Activated gamma-delta T cell treated with anti-CD3 and anti-CD28 coated beads, Interleukin-2, amount 50 U/mL, for 16 hours (primary cell): ENCODE data around the gene DLGAP4.
"Not testable (repeated sequence)": the region's sequence is repeated elsewhere in the genome, so short reads cannot be mapped to it uniquely, and the experiment has no call there.

Experiments
- DNase-seq: peaks from one replicate; pipeline ENCODE4 v3.0.0-alpha.2; 2020; ENCODE audit warnings: low read depth

The DLGAP4 gene

DNA sequence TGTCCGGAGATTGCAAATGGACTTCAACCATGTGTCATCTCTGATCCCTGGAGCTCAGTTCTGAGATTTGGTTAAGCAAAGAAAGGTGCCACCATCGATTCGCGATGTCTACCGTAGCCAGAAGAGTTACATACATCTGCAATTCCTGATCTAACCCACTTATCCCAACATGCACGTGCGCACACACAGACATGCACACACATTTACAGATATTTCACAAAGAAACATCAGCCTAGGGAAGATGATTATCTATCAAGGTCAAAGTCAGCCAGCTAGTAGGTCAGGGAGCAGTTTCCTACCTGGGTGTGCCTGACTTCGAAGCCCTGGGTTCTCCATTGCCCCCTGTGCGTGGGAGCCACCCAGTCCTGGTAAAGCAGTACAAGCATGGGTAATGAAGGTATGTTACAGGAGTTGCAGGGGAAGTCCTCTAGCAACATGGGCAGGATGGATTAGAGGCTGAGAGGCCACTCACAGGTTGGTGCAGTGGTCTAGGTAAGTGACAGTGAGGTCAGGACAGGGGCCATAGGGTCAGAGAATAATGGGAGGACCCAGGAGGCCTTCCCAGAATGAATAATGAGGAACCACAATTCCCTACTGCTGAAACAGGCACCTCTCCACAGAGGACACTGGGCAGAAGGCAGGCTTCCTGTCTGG is 150.0 kb downstream of the DLGAP4 start:
- DNase-seq, result no peak

DNA sequence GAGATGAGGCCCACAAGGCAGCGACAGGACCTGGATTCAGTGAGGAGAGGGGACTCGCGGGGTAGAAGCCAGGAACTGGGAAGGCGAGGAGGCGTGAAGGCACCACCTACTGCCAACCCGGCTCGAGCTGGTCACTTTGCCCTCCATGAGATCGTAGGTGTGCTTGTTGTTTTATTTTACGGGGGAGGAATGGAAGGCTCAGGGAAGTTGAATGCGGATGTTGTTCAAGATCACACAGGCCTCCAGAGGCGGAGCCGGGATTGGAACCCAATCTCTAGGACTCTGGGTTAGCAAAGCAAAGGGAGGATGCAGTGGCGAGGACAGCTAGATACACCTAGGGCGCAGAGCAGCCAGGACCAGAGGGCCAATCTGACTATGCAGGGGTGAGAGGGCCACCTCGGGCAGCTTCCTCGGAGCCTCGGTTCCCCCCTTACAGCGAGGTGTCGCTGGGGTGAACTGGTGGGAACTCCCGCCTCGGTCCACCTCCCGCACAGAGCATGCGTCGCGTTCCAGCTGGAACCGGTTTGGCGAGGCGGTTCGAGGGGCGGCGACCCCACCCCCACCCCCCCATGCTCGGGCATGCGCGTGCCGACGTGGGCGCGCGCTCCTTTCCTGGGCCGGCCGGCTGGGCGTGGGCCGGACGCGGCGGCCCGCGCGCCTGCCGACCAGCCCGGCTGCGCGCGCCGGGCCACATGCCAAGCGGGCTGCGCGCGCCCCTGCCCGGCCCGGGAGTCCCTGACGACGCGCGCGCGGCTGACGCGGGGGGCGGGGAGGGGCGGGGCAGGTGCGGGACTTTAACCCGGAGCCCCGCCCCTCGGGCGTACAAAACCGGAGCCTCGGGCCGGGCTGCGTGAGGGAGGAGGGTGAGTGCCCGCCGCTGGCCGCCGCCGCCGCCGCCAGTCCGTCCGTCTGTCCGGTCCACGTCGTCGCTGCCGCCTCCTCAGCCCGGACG is 154.8 kb downstream of the DLGAP4 start:
- DNase-seq, result peak; percentile 83

DNA sequence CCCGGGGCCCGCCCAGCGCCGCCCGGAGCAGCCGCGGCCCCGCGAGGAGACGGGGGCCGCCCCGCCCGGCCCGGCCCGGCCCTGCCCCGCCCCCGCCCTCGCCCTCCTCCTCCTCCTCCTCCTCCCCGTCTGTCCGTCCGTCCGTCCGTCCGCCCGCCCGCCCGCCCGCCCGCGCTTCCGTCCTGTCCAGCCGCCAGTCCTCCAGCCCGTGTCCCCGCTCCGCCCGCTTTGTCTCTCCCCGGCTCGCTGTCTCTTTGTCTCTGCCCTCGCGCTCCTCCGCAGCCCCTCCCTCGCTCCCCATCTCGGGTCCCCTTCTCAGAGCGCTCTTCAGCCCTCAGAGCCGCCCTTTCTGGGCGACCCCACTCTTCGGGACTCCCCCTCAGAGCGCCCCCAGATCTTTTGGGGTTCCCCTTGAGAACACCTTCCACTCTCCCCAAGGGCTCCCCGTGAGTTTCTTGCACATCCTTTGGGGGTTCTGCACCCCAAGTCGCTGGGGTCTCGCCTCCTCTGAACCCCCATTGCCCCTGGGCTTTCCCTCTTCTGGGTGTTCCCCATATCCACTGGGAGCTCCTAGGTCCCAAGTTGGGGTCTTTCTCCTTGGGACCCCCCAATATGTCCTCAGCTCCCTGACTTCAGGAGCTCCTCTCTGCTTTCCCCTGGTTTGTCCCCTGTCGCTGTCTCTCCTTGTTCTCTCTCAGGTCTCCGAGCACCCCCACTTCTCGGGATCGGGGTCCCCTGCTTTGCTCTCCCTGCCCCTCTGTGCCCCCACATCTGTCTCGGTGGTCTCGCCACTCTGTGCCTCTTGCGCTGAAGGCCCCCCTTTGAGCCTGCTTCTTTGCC is 155.7 kb downstream of the DLGAP4 start:
- peak; percentile 27 for DNase-seq

DNA sequence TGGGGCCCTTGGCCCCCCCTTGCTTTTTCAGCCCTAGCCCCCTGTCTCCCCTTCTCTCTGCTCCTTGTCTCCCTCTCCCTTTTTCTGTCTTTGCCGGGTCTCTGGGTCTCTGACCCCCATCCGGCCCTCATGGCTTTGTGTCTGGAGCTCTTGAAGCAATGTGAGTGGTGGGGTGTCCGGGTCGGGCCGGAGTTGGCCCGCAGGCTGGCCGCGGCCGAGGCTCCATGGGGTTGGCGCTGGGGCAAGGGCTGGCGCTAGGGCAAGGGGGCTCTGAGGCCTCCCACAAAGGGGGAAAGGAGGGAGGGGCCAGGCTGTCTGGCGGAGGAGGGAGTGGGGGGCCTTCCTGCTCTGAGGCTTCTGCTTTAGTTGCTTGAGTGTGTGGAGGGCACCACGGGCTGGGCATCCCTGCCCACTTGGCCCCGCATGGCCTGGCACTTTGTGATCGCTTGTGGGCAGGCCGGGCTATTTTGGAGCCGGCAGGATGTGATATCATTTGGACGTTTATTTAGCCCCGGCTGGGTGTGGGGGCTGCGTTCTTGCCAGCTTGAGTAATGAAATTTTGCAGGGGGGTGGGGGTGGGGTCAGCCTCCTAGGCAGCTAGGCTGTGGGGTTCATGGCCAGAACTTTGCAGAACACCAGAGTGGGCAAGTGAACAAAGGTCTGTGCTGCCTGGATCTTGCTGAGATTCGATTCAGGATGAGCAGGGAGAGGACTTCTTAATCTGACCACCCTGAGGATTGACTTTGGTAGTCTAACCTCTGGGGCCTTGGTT is 156.5 kb downstream of the DLGAP4 start:
- no peak for DNase-seq

DNA sequence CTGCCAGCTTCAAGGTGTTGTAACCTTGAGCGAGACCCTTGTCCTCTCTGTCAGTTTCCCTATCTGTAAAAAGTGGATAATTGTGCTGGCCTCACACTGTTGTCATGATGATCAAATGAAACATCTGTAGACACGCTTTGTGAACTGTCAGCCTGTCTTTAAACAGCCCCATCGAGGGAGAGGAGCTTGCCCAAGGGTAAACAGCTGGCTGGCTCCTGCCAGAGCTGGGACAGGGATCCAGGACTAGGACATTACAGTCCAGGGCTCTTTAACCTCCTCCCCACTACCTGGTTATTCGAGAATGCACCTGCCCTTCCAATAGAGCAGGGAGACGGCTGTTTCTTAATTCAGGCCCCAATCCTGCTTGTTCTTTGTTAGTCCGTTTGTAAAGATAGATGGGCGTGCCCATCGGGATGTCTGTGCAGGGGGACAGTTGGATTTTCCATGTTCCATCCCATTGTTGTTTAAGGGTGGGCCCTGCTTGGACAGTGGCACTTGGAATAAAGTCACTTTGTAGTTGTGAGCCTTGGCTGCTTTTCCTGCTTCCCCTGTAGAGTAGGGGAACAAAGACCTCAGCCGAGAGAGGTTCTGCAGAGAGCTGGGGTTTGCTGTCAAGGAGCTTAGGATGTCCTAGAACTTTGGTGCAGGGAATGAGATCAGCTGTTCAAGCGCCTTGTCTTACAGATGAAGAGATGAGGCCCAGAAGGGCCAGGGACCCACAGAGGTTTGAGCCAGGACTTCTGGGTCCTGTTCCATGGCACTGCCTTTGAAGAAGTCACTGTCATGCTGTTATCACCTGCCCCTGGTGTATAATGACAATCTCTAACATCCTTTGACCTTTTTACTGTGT is 157.3 kb downstream of the DLGAP4 start:
- no peak for DNase-seq

DNA sequence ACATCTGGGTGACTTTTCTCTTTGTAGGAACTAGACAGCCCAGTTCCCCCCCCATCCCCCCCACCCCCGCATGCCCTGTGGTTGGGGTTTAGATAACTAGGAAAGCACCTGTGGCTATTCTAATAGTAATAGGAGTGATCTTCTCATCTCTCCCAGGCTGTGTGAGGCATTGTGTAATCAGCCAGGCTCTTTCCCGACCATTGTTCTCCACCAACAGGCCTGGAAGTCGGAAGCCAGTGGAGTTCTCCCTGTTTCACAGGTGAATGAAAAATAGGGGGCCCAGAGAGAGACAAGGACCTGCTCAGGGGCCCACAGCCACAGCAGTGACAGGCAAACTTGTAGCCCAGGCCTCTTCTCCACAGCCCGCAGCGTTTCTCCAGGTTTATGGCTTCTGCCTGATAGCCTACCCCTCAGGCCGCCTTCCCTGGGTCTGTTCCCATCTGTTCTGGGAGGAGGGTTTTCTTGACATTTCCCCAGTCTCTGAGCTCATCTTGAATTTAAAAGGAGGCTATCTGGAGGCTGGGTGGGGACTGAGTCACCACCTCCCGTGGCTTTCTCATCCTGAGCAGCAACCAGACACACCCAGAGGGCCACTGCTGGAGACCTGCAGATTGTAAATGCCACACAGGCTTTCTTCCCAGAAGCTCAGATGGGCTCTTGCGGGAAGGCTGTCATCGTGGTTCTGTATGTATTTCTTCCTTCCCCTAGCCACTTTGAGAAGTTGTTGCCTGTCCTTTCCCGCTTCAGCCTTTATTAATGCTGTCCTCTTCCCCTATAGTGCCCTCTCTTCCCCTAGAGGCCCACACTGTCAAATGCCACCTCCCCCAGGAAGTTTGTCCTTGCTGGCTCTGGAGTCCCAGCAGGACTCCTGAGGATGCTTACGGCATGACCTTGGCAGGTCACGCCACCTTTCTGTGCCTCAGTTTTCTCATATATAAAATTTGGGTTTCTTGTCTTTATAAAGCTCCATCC is 159.3 kb downstream of the DLGAP4 start:
- DNase-seq, result no peak

DNA sequence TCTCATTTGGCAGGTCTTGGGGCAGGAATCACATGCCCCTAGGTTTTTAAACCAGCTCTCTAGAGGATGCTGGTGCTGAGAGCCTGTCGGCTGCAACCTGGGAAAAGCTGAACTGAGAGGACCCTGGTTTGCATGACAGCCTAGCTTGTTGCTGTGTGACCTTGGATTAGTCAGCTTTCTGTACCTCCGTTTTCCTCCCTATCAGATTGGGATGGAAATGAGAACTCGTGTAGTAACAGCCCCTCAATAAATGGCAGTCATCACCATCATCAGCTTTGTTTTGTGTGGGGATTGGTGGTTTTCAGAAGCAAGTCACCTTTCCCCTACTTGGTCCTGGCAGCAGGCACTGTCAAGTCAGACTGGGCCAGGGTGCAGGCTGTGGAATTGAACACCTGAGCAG is 159.9 kb downstream of the DLGAP4 start:
- DNase-seq, result no peak

DNA sequence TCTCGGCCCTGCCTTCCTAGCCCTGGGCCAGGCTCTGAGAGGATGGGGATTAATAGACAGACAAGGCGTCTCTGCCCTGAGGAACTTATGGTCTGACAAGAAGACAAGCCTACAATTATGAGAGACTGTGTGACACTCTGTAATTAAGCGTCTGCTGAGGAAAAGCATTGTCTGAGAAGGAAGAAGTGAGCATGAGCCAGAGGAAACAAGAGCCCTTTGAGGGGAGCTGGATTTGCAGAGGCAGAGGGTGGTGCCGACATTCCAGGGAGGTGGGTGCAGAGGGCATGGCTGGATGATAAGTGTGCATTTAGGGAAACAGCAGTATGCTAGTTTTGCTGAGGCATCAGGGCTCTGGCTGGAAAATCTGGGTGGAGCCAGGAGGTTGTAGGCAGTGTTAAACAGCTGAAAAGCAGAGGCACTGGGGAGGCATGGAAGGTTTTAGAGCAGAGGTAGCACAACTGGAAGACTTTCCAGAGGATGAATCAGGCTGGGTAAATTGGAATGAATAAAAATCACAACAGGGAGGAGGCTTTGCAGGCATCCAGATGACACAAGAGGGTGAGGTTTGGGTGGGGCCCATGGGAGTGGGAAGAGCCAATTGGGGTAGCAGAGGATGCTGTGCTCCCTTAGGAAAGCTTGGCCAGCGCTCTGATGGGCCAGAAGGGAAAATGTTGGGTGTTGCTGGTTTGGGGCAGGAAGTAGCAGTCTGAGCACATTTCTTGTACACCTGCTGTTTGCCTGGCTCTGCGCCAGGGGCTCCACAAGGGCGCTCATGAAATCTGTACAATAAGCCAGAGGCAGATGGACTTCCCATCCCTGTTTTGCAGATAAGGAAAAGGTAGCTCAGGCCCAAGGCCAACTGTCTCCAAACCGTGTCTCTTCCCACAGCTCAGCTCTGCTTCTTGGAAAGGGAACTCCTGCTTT is 161.2 kb downstream of the DLGAP4 start:
- DNase-seq, result no peak

DNA sequence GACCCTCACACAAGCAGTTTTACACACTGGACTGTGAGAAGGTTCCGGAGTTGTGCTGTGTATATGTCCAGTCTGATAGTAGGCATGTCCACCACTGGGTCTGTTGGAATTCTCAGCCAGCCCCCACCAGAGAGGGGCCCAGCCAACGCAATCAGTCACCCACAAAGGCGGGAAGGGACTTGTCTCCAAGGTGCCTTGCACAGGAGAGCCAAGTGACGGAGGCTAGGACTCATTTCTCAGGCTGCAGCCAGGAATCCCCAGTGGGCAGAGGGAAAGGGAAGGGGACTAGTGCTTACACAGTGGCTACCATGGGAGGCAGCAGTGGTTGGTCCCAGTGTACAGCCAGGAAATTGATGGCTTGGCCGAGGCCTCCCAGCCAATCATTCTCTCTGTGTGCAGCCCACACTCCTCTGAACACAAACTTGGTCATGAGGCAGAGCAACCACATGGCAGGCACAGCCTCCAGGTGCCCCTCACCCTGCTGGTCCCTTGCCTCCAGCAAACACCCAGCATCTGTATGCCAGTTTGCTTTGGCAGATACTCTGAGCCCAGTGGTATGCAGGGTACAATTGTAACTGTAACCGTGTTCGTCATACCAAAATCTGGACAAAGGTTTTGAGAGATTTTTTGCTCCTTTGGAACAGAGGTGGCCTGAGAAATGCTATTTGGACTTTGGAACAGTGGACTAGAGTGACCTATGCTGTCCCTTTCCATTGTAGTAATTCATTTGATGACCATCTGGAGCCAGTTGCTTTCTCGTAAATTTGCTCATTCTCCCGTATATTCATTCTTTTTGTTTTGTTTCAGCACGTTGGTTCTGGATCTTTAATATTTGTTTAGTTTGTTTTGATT is 162.2 kb downstream of the DLGAP4 start:
- DNase-seq, result no peak

DNA sequence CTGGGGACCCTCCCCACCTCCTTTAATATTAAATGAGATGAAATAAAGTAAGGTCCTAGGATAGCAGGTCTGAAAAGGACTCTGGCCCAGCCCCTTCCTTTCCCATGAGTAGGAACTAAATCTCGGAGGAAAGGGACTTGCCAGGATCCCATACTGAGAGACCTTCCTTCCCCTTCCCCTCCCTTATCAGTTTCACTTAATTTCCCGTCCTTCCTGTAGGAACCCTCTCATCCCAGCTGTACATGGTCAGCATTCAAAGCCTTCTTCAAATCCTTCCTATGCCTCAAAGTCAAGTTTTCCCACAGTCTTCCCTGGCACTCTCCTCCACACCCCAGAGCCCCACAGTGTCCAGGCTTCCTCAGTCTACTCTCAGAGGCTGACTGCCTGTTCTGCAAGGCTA is 163.8 kb downstream of the DLGAP4 start:
- no peak for DNase-seq

DNA sequence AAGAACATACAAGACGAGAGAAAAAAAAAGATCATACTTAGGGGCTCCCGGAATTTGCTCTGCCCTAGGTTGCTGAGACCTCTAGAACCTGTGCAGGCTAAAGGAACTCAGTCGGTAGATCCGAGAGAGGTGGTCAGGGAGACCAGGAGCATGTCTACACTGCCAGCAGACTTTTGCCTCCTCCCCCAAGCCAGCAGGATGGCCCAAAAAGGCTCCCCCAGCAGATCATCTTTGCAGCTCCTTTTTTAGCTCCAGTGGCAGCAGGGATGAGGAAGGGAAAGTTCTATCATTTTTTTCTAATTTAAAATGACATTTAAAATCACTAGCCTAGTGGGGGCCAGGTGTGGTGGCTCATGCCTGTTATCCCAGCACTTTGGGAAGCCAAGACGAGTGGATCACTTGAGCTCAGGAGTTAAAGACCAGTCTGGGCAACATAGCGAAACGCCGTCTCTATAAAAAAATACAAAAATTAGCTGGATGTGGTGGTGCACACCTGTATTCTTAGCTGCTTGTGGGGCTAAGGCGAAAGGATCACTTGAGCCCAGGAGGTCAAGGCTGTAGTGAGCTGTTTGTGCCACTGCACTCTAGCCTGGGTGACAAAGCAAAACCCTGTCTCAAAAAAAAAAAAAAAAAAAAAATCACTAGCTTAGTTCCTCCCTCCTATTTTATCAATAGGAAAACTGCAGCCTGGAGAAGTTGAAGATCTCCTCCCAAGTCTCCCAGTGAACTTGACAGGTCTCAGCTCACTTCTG is 165.9 kb downstream of the DLGAP4 start:
- no peak for DNase-seq

DNA sequence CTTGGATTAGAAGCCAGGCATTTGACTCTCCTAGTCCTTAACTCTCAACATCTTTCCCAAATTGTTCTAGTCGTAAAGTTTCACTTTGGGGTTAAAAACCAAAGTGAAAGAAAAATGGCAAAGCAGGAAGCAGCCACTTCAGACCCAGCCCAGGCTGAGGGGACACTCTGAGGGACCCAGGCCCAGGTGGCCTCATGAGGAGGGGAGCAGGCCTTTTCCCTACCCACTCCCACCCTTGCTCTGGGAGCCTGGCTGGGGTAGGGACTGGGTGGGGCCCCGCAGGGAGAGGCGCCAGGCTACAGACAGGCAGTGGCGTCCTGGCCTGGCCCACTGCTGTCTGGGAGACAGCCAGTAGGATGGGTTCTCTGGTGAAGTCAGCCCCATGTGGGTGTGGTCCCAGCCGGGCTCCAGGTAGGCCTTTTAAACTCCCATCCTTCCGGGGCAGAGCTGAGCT is 166.5 kb downstream of the DLGAP4 start:
- no peak for DNase-seq

DNA sequence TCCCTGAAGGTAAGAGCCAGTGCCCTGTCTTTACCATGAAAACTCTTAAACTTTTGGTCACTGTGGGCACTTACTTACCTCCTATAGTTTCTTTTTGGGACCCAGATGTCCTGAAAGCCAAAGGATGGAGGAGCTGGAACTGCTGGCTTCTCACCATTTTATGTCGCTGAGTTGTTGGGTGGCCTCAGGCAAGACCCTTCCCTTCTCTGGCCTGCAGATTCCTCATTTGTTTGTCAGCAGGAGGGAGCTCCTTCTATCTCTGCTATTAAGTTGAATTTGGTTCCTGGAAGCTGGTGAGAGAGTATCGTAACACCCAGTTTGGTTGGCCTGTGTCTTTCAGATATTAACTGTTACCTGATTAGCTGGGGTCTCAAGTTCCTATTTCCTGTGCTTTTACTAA is 167.0 kb downstream of the DLGAP4 start:
- no peak for DNase-seq

DNA sequence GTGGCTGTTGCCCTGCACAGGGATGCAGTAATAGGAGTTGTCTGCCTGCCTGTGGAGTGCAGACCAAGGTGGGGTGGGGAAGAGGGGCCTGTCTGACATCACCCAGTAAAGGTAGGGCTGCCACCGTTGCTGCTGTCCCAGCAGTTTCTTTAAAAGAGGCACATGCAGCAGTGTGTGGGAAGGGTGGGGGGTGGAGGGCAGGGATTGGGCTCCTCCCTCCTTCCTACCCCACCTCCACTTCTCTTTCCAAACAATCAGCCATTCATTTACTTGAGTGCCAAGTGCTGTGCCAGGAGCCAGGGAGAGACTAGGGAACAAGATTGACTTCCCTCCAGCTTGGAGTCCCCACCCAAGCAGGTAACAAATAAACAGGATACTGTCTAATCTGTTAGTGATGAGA is 168.4 kb downstream of the DLGAP4 start:
- DNase-seq, result no peak

DNA sequence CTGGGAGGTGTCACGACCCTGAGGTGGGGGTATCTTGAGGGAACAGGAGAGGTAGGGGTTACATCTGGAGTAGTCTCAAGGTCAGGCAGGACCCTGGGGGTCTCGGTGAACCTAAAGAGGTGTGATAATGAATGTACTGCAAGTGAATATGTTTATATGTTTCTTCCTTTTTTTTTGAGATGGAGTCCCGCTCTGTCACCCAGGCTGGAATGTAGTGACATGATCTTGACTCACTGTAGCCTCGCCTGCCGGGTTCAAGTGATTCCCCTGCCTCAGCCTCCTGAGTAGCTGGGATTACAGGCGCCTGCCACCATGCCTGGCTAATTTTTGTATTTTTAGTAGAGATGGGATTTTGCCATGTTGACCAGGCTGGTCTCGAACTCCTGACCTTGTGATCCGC is 168.9 kb downstream of the DLGAP4 start:
- not testable (repeated sequence) for DNase-seq

DNA sequence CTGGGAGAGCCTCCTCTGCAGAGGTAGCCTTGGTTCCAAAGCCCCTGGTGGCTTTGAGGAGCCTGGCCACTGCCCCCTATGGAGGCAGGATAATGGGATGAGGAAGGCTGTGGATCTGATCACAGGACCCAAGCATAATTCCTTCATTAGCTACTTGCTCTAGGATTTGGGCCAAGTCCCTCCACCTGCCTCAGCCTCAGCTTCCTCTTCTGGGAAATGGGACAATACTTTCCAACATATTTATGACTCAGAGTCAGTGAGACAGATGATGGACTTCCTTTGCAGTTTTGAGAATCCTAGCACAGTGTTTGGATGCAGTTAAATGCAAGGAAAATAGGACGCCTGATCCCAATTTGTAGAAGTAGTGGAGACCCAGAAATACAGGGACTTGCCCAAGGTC is 171.3 kb downstream of the DLGAP4 start:
- no peak for DNase-seq
